ENCODE measurements around the gene KIAA0586.
"Not testable (repeated sequence)": the region's sequence is repeated elsewhere in the genome, so short reads cannot be mapped to it uniquely, and the experiment has no call there.

KIAA0586 gene

DNA sequence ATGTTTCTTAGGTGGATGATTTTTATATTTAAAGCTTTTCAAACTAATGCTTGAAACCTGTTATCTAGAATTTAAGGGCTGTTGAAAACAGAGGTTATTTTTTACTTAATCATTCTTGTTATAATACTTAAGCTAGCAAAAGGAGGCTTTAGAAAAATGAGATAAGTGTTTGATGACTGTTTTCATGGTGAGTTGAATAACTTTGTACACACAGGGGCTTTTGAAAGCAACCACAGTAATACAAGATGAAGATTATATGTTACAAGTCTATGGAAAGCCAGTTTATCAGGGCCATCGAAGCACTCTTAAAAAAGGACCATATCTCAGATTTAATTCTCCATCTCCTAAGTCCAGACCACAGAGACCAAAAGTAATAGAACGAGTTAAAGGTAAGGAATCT, 33.3 kb downstream of the KIAA0586 start:
- no peak for DNase-seq (ENCODE audit: low read depth)
- H3K4me3 ChIP-seq (ENCODE audit: low read depth, low read length): no peak overlapping the region

DNA sequence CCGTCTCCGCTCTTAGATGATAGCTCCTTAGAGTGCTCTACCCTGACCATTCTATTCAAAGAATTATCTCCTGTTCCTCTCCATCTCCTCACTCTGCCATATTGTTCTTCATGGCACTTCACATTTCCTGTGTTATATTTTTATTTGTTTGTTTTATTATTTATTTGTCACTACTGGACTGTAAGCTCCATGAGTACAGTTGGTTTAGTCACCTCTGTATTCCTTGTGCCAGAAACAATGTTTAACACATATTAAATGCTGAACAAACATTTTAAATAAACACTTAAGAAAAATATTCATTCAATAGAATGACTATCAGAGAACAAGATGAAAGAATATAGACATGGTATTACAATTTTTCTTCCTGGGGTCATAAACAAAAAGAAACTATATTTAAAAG, 35.6 kb downstream of the KIAA0586 start:
- DNase-seq (ENCODE audit: low read depth): no peak
- no peak overlapping the region for H3K4me3 ChIP-seq (ENCODE audit: low read depth, low read length)

GRCh38 chr14:58464652-58465051, 37.1 kb downstream of the KIAA0586 start:
- H3K4me3 ChIP-seq (ENCODE audit: low read depth, low read length): no peak overlapping the region

GRCh38 chr14:58465421-58465820, 37.9 kb downstream of the KIAA0586 start:
- DNase-seq (ENCODE audit: low read depth): no peak
- no peak overlapping the region for H3K4me3 ChIP-seq (ENCODE audit: low read depth, low read length)

More at GRCh38 chr14:58464652-58465051, 37.1 kb downstream of the KIAA0586 start:
- no peak for DNase-seq (ENCODE audit: low read depth)

DNA sequence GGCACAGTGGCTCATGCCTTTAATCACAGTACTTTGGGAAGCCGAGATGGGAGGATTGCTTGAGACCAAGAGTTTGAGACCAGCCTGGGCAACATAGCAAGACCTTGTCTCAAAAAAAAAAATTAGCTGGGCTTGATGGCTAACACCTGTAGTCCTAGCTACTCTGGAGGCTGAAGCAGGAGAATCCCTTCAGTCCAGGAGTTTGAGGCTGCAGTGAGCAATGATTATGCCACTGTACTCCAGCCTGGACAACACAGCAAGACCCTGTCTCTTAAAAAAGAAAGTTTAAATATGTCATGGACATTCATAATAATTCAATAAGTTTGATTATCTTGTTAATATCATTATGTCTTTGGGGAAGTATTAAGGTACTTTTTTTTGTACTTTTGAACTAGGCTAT, 38.9 kb downstream of the KIAA0586 start:
- H3K4me3 ChIP-seq (ENCODE audit: low read depth, low read length): no peak overlapping the region
- no peak for DNase-seq (ENCODE audit: low read depth)

DNA sequence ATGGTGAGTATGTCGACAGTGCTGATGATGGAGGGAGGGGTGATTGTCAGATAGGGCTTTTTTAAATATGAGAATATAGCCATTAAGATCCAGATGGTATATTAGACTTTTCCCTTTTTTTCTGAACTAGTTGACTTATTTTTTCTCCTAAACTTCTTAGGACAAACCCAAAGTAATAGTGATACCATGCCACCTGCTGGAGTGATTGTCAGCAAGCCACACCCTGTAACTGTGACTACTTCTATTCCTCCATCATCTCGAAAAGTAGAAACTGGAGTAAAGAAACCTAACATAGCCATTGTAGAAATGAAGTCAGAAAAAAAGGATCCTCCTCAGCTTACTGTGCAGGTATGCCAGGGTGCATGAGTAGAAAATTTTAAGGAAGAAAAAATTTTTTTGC, 40.1 kb downstream of the KIAA0586 start:
- H3K4me3 ChIP-seq (ENCODE audit: low read depth, low read length): no peak overlapping the region
- no peak for DNase-seq (ENCODE audit: low read depth)

- DNase-seq (ENCODE audit: low read depth): no peak
- no peak overlapping the region for H3K4me3 ChIP-seq (ENCODE audit: low read depth, low read length)
Measured at GRCh38 chr14:58469309-58469708, 41.8 kb downstream of the KIAA0586 start.

DNA sequence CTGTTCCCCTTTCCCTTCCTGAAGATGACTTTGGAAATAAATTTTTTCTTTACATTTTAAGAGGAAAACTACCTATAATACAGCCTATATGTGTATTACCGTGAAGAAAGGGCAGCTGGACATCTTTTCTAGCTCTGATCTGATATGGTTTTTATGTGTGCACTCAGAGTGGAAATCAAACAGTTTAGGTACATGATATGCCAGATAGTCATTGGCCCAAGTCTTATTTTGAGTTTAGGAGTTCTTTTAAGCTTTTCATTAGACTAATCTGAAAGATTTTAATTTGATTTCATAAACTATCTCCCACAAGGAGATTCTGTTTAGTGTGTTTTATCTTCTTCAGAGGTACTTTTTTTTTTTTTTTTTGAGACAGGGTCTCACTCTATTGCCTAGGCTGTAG, 48.8 kb downstream of the KIAA0586 start:
- H3K4me3 ChIP-seq (ENCODE audit: low read depth, low read length): no peak overlapping the region
- no peak for DNase-seq (ENCODE audit: low read depth)

GRCh38 chr14:58477653-58478052, 50.1 kb downstream of the KIAA0586 start:
- H3K4me3 ChIP-seq (ENCODE audit: low read depth, low read length): no peak overlapping the region
- no peak for DNase-seq (ENCODE audit: low read depth)

DNA sequence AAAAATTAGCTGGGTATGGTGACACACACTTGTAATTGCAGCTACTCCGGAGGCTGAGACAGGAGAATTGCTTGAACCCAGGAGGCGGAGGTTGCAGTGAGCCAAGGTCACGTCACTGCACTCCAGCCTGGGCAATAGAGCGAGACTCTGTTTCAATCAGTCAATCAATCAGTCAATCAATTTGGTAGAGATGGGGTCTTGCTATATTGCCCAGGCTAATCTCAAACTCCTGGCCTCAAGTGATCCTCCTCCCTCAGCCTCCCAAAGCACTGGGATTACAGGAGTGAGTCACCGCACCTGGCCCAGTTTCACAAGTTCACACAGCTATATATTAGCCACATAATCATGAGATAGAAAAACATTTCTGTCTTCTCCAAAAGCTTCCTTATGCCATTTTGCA, 50.8 kb downstream of the KIAA0586 start:
- DNase-seq (ENCODE audit: low read depth); H3K4me3 ChIP-seq (ENCODE audit: low read depth, low read length): not testable (repeated sequence)

DNA sequence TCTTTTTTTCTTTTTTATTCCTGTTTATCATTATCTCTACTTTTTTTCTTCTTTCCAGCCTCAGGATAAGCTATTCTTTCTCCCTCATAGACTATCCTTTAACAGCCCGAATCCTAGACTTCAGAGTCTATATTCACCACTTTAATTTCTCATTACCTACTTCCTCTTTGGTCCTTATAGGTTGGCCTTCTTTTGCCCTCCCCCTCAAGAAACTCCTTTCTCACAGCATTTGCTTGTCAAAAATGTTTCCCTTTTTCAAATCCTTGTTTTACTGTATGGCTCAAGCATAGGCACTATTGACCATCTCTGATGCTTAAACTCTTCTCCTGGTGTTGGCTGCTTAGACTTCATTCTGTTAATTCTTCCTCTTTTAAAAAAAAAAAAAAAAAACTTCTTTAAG, 52.5 kb downstream of the KIAA0586 start:
- no peak for DNase-seq (ENCODE audit: low read depth)
- H3K4me3 ChIP-seq (ENCODE audit: low read depth, low read length): no peak overlapping the region

DNA sequence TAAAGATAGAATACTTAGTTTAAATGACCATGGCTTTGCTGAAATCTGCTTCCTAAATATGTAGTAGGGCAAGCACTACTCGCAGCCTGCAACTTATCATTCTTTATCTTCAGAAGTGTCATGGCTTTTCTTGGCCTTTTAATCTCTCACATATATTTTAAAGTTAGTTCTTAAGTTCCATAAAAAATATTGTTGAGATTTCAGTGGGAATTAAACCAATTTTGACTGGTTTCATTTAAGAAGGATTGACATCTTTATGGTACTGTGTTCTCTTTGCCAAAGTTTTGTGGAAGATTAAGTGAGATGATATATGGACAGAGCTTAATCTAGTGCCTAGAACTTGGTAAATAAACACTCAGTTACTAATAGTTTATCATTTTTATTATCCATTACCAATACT, 56.7 kb downstream of the KIAA0586 start:
- DNase-seq (ENCODE audit: low read depth): no peak
- H3K4me3 ChIP-seq (ENCODE audit: low read depth, low read length): no peak overlapping the region

- no peak overlapping the region for H3K4me3 ChIP-seq (ENCODE audit: low read depth, low read length)
- peak; percentile 21 for DNase-seq (ENCODE audit: low read depth)
Measured at GRCh38 chr14:58488550-58488949, 61.0 kb downstream of the KIAA0586 start.

DNA sequence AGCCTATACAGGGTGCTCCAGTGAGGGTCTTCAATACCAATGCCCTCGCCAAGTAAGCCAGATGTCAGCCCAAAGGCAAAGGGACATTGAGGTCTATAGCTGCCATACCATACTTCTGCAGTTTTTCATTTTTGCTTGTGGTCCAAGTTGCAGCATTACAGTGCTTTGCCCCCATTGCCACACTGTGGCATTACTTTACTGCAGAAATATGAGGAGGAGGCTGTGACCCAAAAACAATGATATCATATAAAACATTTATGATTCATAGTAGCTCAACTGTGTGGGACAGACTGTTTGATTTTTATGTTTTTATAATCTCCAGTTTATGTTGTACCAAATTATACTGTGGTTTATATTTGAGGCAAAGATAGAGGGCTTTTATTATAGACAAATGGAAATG, 64.1 kb downstream of the KIAA0586 start:
- no peak overlapping the region for H3K4me3 ChIP-seq (ENCODE audit: low read depth, low read length)
- DNase-seq (ENCODE audit: low read depth): no peak

GRCh38 chr14:58492044-58492443, 64.5 kb downstream of the KIAA0586 start:
- DNase-seq (ENCODE audit: low read depth): no peak
- H3K4me3 ChIP-seq (ENCODE audit: low read depth, low read length): no peak overlapping the region

DNA sequence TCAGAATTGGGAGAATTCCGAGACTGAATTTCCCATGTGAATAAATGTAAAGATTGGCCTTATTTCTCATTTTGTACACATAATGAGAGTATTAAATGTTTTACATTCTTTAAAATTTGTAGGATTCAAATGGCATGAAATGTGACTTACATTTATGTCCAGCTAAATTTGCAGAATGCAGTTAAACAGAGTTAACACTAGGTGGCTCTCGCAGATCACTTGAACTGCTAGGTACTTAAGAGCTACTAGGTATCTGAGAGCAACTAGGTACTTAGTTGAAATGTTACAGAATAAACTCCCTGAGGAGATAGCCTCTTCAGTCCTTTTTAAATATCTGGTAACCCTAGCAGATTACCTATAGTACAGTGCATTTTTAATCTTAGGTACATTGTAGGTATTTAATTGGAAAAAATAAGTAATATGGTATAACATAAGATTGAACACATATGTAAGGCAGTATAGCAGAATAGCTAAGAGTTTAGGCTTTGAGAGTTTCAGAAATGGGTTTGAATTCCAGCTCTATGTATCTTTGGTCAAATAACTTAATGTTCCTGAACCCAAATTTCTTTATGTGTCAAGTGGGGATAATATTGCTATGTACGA, 73.8 kb downstream of the KIAA0586 start:
- peak; percentile 56 for DNase-seq (ENCODE audit: low read depth)
- no peak overlapping the region for H3K4me3 ChIP-seq (ENCODE audit: low read depth, low read length)

DNA sequence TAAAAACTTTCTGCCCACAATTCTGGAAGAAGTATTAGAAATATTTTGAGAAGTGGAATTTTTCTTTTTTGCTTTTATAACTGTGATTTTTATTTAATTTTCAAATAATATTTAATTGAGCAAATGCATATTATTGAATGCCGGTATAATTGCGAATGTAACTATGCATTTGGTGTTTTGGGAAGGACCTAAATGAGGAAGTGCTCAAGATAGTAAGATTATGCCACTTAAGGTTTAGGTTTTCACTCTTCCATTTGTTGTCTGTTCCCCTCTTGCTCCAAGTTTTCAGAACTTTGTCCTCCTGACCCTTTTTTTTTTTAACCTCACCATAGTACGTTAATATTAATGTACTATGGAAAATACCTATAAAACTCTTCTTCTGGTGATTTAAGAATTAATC, 85.8 kb downstream of the KIAA0586 start:
- no peak overlapping the region for H3K4me3 ChIP-seq (ENCODE audit: low read depth, low read length)
- DNase-seq (ENCODE audit: low read depth): no peak

DNA sequence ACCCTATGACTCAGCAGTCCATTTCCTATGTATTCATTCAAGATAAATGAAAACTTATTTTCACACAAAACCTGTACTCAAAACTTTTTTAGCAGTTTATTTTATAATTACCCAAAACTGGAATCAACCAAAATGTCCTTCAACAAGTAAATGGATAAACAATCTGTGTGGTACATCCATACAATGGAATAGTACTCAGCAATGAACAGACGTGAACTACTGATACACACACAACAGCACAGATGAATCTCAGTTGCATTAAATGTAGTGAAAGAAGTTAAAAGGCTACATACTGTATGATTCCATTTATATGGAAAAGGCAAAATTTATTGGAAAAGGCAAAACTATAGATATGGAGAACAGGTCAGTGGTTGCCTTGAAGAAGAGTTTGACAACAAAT, 90.1 kb downstream of the KIAA0586 start:
- H3K4me3 ChIP-seq (ENCODE audit: low read depth, low read length): no peak overlapping the region
- no peak for DNase-seq (ENCODE audit: low read depth)

DNA sequence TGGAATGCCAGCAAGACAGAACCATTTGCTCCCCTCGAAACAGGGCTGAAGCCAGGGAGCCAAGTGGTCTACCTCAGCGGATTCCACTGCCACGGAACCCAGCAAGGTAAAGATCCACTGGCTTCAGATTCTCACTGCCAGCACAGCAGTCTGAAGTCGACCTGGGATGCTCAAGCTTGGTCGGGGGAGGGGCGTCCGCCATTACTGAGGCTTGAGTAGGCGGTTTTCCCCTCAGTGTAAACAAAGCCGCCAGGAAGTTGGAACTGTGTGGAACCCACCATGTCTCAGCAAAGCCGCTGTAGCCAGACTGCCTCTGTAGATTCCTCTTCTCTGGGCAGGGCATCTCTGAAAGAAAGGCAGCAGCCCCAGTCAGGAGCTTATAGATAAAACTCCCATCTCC, 98.2 kb downstream of the KIAA0586 start:
- H3K4me3 ChIP-seq (ENCODE audit: low read depth, low read length); DNase-seq (ENCODE audit: low read depth): not testable (repeated sequence)

DNA sequence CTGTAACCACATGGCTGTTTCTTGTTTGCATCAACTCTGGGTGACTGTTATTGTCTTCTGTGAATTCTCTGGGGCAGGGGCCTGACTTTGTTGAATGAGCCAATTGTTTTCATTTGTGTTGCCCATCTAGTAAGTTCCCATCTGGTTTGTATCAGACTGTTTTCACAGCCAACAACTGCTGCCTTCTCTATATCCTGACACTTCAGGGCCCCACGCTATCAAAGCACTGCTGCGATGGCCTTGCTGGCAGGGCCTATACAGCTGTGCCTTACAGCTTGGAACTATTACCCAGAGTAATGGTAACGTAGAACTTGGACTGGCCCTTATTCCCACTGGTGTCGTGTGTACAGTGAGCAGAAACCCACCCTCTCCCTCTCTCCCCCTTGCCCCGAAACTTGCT, 105.9 kb downstream of the KIAA0586 start:
- no peak for DNase-seq (ENCODE audit: low read depth)
- H3K4me3 ChIP-seq (ENCODE audit: low read depth, low read length): no peak overlapping the region

DNA sequence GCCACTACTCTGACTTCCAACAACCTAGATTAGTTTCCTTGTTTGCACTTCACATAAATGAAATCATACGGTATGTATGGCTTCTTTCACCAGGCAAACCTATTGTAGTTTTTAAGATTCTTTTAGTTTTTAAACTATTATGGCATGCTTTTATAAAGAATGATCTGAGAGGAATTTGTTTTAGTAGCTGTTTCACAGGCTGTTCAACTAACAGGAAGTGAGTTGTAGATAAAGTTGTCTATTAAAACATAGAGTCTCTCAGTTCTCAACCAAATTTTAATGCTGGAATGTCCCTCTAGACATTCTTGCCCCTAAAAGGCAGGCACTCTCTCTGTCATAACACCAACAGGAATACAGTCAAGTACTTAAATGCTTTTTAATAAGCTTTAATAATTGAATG, 107.5 kb downstream of the KIAA0586 start:
- DNase-seq (ENCODE audit: low read depth): no peak
- H3K4me3 ChIP-seq (ENCODE audit: low read depth, low read length): no peak overlapping the region

DNA sequence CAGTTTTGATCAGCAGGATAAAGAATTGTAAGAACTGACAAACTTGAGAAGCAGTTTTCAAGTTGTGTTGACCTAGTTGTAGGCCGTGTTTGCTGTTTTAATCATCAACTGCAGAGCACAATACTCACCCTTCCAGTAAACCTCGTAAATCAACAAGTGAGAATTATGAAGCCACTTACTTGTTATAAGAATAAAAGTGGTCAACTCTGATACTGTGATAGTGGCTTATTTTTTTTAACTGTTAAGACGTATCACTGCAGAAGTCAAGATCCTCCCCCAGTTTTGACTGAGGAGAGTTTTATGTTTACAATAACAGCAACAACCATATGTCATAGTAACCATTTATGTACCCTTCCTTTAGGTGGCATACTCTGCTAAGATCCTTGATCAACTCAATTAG, 109.5 kb downstream of the KIAA0586 start:
- DNase-seq (ENCODE audit: low read depth): no peak
- H3K4me3 ChIP-seq (ENCODE audit: low read depth, low read length): no peak overlapping the region
